NCI-H748 treated with DMSO at 0.1 percent for 48 hours (cell line): ENCODE results near the gene ABCC2.
"Not testable (repeated sequence)": the region's sequence is repeated elsewhere in the genome, so short reads cannot be mapped to it uniquely, and the experiment has no call there.

Experiments
- DNase-seq: peaks from one replicate; lab custom pipeline; 2025; lab: John Stamatoyannopoulos, UW

ABCC2 gene

GRCh38 chr10:99808270-99808669 is 25.8 kb downstream of the ABCC2 start:
- no peak for DNase-seq

GRCh38 chr10:99809481-99809880 is 27.0 kb downstream of the ABCC2 start:
- DNase-seq, result no peak

- no peak for DNase-seq
These were observed 27.6 kb downstream of the ABCC2 start for GRCh38 chr10:99809931-99810615.

DNA sequence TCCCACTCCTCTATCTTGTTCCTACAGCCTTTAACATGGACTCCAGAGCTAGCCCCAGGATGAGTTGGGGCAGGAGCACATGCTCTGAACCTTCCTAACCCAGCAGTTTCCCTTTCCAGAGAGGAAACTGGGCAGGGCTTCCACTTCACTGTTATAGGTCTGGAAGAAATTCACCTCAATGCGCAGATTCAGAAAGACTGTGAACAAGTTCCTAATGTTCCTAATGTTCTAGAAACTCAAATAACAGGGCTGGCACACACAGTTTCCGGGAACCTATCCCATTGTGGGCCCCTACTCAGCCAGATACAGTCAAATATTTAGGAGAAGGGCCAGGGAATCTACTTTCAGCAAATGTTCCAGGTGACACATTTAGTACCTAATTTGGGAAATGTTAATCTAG is 29.7 kb downstream of the ABCC2 start:
- DNase-seq, result no peak

DNA sequence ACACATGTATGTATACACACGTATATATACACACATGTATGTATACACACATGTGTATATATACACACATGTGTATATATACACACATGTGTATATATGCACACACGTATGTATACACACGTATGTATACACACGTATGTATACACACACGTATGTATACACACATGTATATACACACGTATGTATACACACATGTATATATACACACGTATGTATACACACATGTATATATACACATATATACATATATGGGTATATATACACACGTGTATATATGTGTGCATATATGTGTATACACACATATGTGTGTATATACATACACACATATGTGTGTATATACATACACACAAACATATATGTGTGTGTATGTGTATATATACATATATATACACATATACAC is 31.7 kb downstream of the ABCC2 start:
- DNase-seq, result no peak

- no peak for DNase-seq
These were observed 33.2 kb downstream of the ABCC2 start for GRCh38 chr10:99815621-99816020.

GRCh38 chr10:99827936-99828335 is 45.5 kb downstream of the ABCC2 start:
- no peak for DNase-seq

GRCh38 chr10:99828464-99828863 is 46.0 kb downstream of the ABCC2 start:
- DNase-seq, result no peak

DNA sequence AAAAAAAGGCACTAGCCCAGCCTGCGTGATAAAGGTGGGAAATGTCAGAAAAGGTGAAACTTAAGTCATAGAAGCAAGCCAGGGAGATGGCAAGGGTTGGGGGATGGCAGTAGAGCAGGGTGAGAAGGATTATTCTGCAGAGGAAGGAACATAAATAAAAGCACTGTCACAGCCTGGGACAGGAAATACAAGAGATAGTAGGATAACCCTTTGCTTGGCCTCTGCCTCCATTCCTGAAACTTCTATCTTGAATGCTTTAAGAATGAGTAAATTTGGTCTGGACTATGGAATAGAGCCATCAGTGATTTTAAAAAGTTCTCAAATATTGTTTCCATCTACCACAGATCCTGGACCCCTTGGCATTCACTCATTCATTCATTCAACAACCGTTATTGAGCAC is 50.0 kb downstream of the ABCC2 start:
- no peak for DNase-seq

GRCh38 chr10:99834410-99834809 is 52.0 kb downstream of the ABCC2 start:
- no peak for DNase-seq

- DNase-seq, result no peak
These were observed 53.5 kb downstream of the ABCC2 start for GRCh38 chr10:99835947-99836346.

GRCh38 chr10:99836711-99837110 is 54.3 kb downstream of the ABCC2 start:
- no peak for DNase-seq

DNA sequence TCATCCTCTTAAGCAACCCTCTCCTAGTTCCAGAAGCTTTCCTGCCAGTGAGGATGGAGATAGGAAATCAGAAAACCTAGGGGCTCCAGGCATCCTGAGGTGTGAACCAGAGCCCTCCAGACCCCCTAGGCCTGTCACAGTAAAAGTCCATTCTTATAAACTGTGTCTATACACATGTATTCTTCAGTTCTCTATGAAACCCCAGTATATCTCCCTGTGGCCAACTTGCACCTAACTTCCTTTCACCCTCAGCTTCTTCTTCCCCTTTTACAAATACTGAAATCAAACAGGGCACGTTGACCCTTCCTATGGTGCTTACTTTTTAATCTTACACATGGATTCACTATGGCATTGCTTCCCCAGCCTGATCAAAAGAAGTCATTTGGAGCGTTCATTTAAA is 58.4 kb downstream of the ABCC2 start:
- DNase-seq, result not testable (repeated sequence)

DNA sequence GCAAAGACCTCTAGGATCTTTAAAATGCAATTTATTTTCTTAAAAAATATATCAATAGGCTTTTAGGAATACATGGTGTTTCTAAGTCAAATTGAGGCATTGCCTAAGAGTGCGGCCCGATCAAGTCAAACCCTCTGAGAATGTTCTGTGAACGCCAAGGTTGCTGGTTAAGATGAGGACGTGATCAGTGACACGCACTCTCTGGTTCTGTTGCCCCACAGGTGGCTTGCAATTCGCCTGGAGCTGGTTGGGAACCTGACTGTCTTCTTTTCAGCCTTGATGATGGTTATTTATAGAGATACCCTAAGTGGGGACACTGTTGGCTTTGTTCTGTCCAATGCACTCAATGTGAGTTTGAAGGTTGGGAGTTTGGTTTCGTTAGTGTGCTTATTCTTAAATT is 59.3 kb downstream of the ABCC2 start:
- no peak for DNase-seq

- no peak for DNase-seq
These were observed 60.9 kb downstream of the ABCC2 start for GRCh38 chr10:99843310-99843709.

- no peak for DNase-seq
These were observed 62.1 kb downstream of the ABCC2 start for GRCh38 chr10:99844433-99844955.

- DNase-seq, result peak; percentile 46
These were observed 63.5 kb downstream of the ABCC2 start for GRCh38 chr10:99845837-99846382.

DNA sequence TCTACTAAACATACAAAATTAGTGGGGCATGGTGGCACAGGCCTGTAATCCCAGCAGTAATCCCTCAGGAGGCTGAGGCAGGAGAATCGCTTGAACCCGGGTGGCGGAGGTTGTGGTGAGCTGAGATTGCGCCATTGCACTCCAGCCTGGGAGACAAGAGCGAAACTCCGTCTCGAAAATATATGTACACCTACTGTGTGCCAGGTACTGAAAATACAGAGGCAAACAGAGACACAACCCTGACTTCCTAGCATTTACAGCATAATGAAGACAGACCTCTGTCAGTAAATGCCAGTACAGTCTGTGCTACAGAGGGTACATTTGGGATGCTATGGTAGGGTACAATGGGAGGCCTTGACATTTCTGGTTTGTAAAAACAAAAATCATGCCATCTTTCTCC is 66.6 kb downstream of the ABCC2 start:
- DNase-seq, result no peak

DNA sequence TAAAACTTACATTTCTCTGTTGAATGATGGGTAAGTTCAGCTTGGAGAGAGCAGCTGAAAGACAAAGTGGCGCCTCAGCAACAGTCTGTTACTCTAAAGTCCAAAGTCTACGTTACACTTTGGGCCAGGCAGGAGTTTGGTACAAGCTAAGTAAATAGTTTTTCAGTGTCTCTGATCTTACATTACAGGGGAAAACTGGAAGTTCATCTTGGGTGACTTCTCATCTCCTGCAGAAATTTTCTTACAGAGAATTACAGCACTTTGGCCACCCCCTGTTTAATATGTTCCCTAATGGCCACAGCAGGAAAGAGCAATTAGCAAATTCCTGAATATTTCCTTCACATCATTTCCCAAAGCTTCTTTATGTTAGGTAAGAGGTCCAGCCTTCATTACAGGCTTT is 67.1 kb downstream of the ABCC2 start:
- no peak for DNase-seq

- DNase-seq, result no peak
These were observed 67.8 kb downstream of the ABCC2 start for GRCh38 chr10:99850021-99850766.

DNA sequence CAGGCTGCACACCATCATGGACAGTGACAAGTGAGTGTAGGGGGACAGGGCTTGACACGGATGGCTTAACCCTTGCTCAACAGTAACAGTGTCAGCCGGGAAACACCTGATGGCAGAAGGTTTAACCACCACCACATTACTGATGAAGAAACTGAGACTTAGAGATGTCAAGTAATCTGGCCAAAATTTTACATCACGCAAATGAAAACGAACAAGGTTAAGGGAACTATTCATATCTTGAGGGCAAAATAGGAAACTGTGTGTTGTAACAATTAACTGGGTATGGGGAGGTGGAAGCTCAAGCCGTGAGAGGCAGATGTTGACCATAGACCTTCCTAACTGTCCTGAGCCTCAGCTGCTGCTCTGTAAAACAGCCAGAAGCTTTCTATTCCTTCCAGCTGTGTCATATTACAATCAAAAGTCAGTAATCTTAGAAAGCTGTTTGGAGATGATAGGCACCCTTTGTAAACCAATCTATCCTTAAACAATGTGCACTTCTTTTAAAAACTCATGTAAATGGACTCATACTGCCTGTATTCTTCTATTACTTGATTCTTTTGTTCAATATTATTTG is 68.4 kb downstream of the ABCC2 start:
- no peak for DNase-seq

DNA sequence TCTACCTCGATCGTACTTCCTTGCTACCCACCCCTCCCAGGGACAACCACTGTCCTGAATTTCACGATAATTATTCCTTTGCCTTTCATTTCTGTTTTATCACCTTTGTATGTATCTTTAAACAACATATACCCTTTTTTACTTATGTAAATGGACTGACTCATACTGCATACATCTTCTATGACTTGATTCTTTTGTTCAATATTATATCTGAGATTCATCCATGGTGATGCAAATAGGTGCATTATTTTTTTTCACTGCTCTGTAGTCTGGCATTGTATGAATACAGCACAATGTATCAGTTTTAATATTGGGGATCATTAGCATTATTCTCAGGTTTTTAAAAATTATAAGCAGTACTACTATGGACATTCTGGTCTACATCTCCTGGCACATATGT is 69.4 kb downstream of the ABCC2 start:
- DNase-seq, result no peak
